ENCODE data around the gene ZXDC.

Gene ZXDC

GRCh38 chr3:126448893-126449180, 26.9 kb downstream of the ZXDC start:
- DNase-seq (ENCODE audit: low read depth, low spot score) = no peak
- Histone ChIP-seq H3K36me3 (ENCODE audit: insufficient read depth, insufficient read length, low read length) (peaks cover 68% of the 10 kb centered on the region), H3K9ac (ENCODE audit: insufficient read length, low read depth) (no peak overlapping the region), H3K27me3 (ENCODE audit: insufficient read depth, insufficient read length) (no peaks in the 10 kb centered on the region), H3K9me3 (ENCODE audit: insufficient read depth, low read length) (no peaks in the 10 kb centered on the region), H3K4me1 (ENCODE audit: insufficient read depth, insufficient read length) (no peaks in the 10 kb centered on the region), H3K4me3 (ENCODE audit: insufficient read length, low read depth) (no peak overlapping the region)
- TF ChIP-seq SUZ12 (IDR thresholded peaks at IDR 0.05; ENCODE audit: extremely low read depth, insufficient read depth, insufficient read length) (no peak), YY1 (IDR thresholded peaks at IDR 0.05; ENCODE audit: insufficient read depth, insufficient read length) (no peak), ZNF274 (IDR thresholded peaks at IDR 0.05; ENCODE audit: low read depth, low read length) (no peak)

DNA sequence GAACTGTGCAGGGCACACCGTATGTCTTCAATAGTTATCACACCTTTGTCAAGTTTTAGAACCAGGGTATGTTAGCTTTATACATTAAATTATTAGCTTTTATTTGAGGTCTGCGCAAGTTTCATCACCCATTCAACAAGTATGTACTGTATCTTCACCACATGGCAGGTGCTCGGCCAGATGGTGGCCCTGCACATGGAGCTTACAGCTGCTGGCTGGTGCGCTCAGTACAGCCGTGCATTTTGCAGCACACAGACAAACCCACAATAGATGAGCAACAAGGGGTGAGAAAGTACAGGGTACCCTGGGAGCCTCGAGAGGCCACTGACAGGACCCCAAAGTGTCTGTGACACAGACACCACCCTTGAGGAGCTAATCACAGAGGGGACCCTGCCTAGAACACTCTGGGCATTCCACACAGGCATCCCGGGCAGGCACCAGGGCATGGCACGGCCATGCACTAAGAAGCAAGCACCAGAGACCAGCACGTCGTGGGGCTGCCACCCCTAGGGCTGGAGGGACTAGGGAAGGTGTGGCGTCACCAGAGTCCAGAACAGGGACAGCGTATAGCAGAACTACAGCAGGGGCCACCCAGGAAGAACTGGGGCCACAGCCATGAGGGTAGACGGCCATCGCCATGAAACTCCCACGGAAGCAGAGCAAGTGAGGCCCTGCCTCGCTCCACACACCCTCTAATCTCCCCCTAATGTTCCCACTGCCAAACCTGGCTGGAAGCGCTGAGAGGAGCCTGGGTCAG, 27.4 kb downstream of the ZXDC start:
- Histone ChIP-seq H3K9ac (ENCODE audit: insufficient read length, low read depth) (no peak overlapping the region), H3K36me3 (ENCODE audit: insufficient read depth, insufficient read length, low read length) (peaks cover 63% of the 10 kb centered on the region), H3K4me1 (ENCODE audit: insufficient read depth, insufficient read length) (no peaks in the 10 kb centered on the region), H3K27me3 (ENCODE audit: insufficient read depth, insufficient read length) (no peaks in the 10 kb centered on the region), H3K4me3 (ENCODE audit: insufficient read length, low read depth) (no peak overlapping the region), H3K9me3 (ENCODE audit: insufficient read depth, low read length) (no peaks in the 10 kb centered on the region)
- no peak for DNase-seq (ENCODE audit: low read depth, low spot score)
- no peak for TF ChIP-seq YY1 (IDR thresholded peaks at IDR 0.05; ENCODE audit: insufficient read depth, insufficient read length)
- no peak for TF ChIP-seq ZNF274 (IDR thresholded peaks at IDR 0.05; ENCODE audit: low read depth, low read length)
- no peak for TF ChIP-seq SUZ12 (IDR thresholded peaks at IDR 0.05; ENCODE audit: extremely low read depth, insufficient read depth, insufficient read length)

- H3K9ac ChIP-seq (ENCODE audit: insufficient read length, low read depth) = no peak overlapping the region
- no peaks in the 10 kb centered on the region for H3K9me3 ChIP-seq (ENCODE audit: insufficient read depth, low read length)
- no peaks in the 10 kb centered on the region for H3K27me3 ChIP-seq (ENCODE audit: insufficient read depth, insufficient read length)
- H3K4me1 ChIP-seq (ENCODE audit: insufficient read depth, insufficient read length) = peaks cover 5% of the 10 kb centered on the region
- H3K4me3 ChIP-seq (ENCODE audit: insufficient read length, low read depth) = no peak overlapping the region
- TF ChIP-seq ZNF274 (IDR thresholded peaks at IDR 0.05; ENCODE audit: low read depth, low read length) (no peak), YY1 (IDR thresholded peaks at IDR 0.05; ENCODE audit: insufficient read depth, insufficient read length) (no peak), SUZ12 (IDR thresholded peaks at IDR 0.05; ENCODE audit: extremely low read depth, insufficient read depth, insufficient read length) (no peak)
- H3K36me3 ChIP-seq (ENCODE audit: insufficient read depth, insufficient read length, low read length) = peaks cover 57% of the 10 kb centered on the region
- no peak for DNase-seq (ENCODE audit: low read depth, low spot score)
These were observed 28.1 kb downstream of the ZXDC start for GRCh38 chr3:126447456-126448106.

GRCh38 chr3:126446791-126447190, 28.9 kb downstream of the ZXDC start:
- no peak overlapping the region for H3K9ac ChIP-seq (ENCODE audit: insufficient read length, low read depth)
- peaks cover 5% of the 10 kb centered on the region for H3K4me1 ChIP-seq (ENCODE audit: insufficient read depth, insufficient read length)
- H3K4me3 ChIP-seq (ENCODE audit: insufficient read length, low read depth) = no peak overlapping the region
- DNase-seq (ENCODE audit: low read depth, low spot score) = no peak
- H3K36me3 ChIP-seq (ENCODE audit: insufficient read depth, insufficient read length, low read length) = peaks cover 49% of the 10 kb centered on the region
- no peaks in the 10 kb centered on the region for H3K9me3 ChIP-seq (ENCODE audit: insufficient read depth, low read length)
- H3K27me3 ChIP-seq (ENCODE audit: insufficient read depth, insufficient read length) = no peaks in the 10 kb centered on the region
- TF ChIP-seq ZNF274 (IDR thresholded peaks at IDR 0.05; ENCODE audit: low read depth, low read length) = no peak
- no peak for TF ChIP-seq YY1 (IDR thresholded peaks at IDR 0.05; ENCODE audit: insufficient read depth, insufficient read length)
- no peak for TF ChIP-seq SUZ12 (IDR thresholded peaks at IDR 0.05; ENCODE audit: extremely low read depth, insufficient read depth, insufficient read length)

- no peak for TF ChIP-seq SUZ12 (IDR thresholded peaks at IDR 0.05; ENCODE audit: extremely low read depth, insufficient read depth, insufficient read length)
- no peak for TF ChIP-seq ZNF274 (IDR thresholded peaks at IDR 0.05; ENCODE audit: low read depth, low read length)
- no peak for TF ChIP-seq YY1 (IDR thresholded peaks at IDR 0.05; ENCODE audit: insufficient read depth, insufficient read length)
- H3K36me3 ChIP-seq (ENCODE audit: insufficient read depth, insufficient read length, low read length) = peaks cover 48% of the 10 kb centered on the region
These were observed 29.4 kb downstream of the ZXDC start for GRCh38 chr3:126446301-126446700.

GRCh38 chr3:126445506-126445905, 30.2 kb downstream of the ZXDC start:
- peaks cover 41% of the 10 kb centered on the region for H3K36me3 ChIP-seq (ENCODE audit: insufficient read depth, insufficient read length, low read length)
- no peak overlapping the region for H3K4me3 ChIP-seq (ENCODE audit: insufficient read length, low read depth)
- peaks cover 15% of the 10 kb centered on the region for H3K4me1 ChIP-seq (ENCODE audit: insufficient read depth, insufficient read length)
- TF ChIP-seq YY1 (IDR thresholded peaks at IDR 0.05; ENCODE audit: insufficient read depth, insufficient read length) (no peak), SUZ12 (IDR thresholded peaks at IDR 0.05; ENCODE audit: extremely low read depth, insufficient read depth, insufficient read length) (no peak), ZNF274 (IDR thresholded peaks at IDR 0.05; ENCODE audit: low read depth, low read length) (no peak)
- no peaks in the 10 kb centered on the region for H3K27me3 ChIP-seq (ENCODE audit: insufficient read depth, insufficient read length)
- no peak overlapping the region for H3K9ac ChIP-seq (ENCODE audit: insufficient read length, low read depth)
- no peak for DNase-seq (ENCODE audit: low read depth, low spot score)
- H3K9me3 ChIP-seq (ENCODE audit: insufficient read depth, low read length) = no peaks in the 10 kb centered on the region

More at GRCh38 chr3:126446301-126446700, 29.4 kb downstream of the ZXDC start:
- H3K9me3 ChIP-seq (ENCODE audit: insufficient read depth, low read length) = no peaks in the 10 kb centered on the region
- H3K27me3 ChIP-seq (ENCODE audit: insufficient read depth, insufficient read length) = no peaks in the 10 kb centered on the region
- H3K4me1 ChIP-seq (ENCODE audit: insufficient read depth, insufficient read length) = peaks cover 10% of the 10 kb centered on the region
- no peak overlapping the region for H3K4me3 ChIP-seq (ENCODE audit: insufficient read length, low read depth)
- no peak overlapping the region for H3K9ac ChIP-seq (ENCODE audit: insufficient read length, low read depth)
- no peak for DNase-seq (ENCODE audit: low read depth, low spot score)

GRCh38 chr3:126442856-126443242, 32.8 kb downstream of the ZXDC start:
- H3K27me3 ChIP-seq (ENCODE audit: insufficient read depth, insufficient read length) = no peaks in the 10 kb centered on the region

More at GRCh38 chr3:126442856-126443242, 32.8 kb downstream of the ZXDC start:
- no peaks in the 10 kb centered on the region for H3K9me3 ChIP-seq (ENCODE audit: insufficient read depth, low read length)
- H3K4me1 ChIP-seq (ENCODE audit: insufficient read depth, insufficient read length) = peaks cover 28% of the 10 kb centered on the region
- no peak for TF ChIP-seq ZNF274 (IDR thresholded peaks at IDR 0.05; ENCODE audit: low read depth, low read length)
- TF ChIP-seq YY1 (IDR thresholded peaks at IDR 0.05; ENCODE audit: insufficient read depth, insufficient read length) = no peak
- TF ChIP-seq SUZ12 (IDR thresholded peaks at IDR 0.05; ENCODE audit: extremely low read depth, insufficient read depth, insufficient read length) = no peak
- peaks cover 39% of the 10 kb centered on the region for H3K36me3 ChIP-seq (ENCODE audit: insufficient read depth, insufficient read length, low read length)
- no peak overlapping the region for H3K4me3 ChIP-seq (ENCODE audit: insufficient read length, low read depth)
- H3K9ac ChIP-seq (ENCODE audit: insufficient read length, low read depth) = no peak overlapping the region
- no peak for DNase-seq (ENCODE audit: low read depth, low spot score)
